Fibroblast of the aortic adventitia (primary cell): ENCODE results near the gene SNAP25. TPM values are rescaled to one million over a fixed set of nuclear protein-coding genes. Genes with fewer than 3 reads are reported as not detected.

Source experiments
- DNase-seq: peaks from one replicate; pipeline ENCODE4 v3.0.0-alpha.2; 2010; ENCODE audit warnings: low read depth
- H3K4me3 ChIP-seq: 2 replicates; pipeline ENCODE4 v1.5.1; 2011; ENCODE audit warnings: low read depth, mild to moderate bottlenecking, control low read depth, low read length, moderate library complexity
- total RNA-seq: library from RNA; depleted of rRNA; stranded (reverse); fragments of >200 nt; gene quantifications from 2 replicates; pipeline ENCODE4 v1.2.3, GENCODE V29; 2012; ENCODE audit warnings: low replicate concordance
- TF ChIP-seq, protein P1 (sequence below): IDR thresholded peaks from 2 replicates; pipeline ENCODE4 v1.5.1; 2011; ENCODE audit warnings: mild to moderate bottlenecking, low read length, control low read depth, inconsistent platforms; ENCODE audit not compliant: insufficient read depth

SNAP25 gene
- total RNA-seq, 1 donor = 3.1 TPM

DNA sequence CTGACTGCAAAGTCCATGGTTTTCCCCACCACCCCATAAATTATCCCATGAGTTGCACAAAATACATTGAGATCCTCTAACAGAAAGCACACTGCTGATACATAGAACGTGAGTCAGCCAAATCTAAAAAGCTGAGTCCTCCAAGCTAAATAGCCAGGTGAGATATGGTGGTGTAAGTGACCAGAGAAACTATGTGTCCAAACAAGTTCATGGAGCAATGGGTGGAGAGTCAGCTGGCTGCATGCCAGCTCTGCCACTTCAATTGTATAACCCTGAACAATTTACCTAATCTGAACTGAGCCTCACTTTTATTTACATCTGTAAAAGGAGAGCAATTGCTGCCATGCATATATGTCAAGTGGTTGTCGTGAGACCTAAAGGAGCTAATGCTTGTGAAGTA is 9.7 kb downstream of the SNAP25 start:
- TF ChIP-seq, protein P1, sequence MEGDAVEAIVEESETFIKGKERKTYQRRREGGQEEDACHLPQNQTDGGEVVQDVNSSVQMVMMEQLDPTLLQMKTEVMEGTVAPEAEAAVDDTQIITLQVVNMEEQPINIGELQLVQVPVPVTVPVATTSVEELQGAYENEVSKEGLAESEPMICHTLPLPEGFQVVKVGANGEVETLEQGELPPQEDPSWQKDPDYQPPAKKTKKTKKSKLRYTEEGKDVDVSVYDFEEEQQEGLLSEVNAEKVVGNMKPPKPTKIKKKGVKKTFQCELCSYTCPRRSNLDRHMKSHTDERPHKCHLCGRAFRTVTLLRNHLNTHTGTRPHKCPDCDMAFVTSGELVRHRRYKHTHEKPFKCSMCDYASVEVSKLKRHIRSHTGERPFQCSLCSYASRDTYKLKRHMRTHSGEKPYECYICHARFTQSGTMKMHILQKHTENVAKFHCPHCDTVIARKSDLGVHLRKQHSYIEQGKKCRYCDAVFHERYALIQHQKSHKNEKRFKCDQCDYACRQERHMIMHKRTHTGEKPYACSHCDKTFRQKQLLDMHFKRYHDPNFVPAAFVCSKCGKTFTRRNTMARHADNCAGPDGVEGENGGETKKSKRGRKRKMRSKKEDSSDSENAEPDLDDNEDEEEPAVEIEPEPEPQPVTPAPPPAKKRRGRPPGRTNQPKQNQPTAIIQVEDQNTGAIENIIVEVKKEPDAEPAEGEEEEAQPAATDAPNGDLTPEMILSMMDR = no peak
- DNase-seq = no peak
- no peak overlapping the region for H3K4me3 ChIP-seq

DNA sequence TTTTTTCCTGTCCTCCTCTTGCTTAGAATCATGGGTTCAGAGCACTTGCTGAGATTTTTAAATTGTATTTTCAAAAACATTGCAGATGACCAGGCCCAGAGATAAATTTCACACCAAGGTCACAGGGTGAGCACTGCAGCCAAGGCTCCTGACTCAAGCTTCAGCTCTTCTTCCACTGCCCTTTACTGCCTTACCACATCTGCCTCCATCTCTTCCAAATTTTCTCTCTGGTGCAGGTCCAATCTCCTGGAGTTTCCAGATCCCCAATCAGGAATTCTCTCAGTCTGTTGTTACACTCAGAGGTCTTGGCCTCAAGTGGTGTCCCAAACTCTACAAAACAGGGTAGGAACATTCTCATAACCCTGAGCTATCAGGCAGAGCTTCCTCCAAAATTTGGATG is 12.7 kb downstream of the SNAP25 start:
- TF ChIP-seq, protein P1 = no peak
- H3K4me3 ChIP-seq = no peak overlapping the region
- no peak for DNase-seq

DNA sequence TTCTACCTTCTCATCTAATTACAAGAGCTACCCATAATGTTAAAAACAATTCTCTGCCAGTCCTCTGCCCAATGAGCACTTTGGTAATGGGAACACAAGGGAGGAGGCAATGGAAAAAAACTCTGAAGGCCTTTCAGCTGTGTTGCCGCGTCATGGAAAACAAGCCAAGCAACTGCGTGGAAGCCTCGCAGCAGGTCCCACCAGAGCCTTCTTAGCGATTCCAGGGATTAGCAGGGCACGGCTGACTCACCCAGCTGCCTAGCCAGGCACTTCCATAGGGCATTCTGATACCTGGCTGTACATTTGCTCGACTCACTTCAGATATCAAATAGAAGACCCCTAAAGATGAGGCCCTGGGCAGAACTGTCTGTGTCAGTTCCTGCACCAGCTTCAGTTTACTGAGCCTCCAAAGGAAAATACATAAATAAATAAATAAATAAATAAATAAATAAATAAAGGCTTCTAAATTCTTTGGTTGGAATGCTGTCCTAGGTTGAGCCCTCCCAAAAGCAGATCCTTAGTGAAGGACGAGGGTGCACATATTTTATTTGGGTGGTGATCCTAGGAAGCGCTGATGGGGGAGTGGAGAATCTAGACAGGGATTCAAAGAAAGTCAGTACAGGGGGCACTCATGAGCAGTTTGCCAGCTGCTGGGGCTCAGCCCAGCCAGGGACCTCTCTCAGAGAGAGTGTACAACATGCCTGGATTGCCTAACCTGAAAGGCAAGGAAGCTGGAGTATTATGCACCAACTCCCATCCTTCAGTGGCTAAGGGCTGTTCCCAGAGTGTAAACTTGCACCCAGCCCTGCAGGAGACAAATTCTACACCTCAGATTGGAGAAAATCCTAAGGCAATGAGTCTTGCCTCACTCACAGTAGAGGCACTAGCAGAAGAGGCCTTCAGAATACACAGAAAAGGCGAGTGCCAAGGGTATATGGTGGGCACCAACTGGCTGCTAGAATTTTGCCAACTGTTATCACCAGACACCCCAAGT is 18.2 kb downstream of the SNAP25 start:
- no peak overlapping the region for H3K4me3 ChIP-seq
- TF ChIP-seq, protein P1 = no peak
- no peak for DNase-seq

DNA sequence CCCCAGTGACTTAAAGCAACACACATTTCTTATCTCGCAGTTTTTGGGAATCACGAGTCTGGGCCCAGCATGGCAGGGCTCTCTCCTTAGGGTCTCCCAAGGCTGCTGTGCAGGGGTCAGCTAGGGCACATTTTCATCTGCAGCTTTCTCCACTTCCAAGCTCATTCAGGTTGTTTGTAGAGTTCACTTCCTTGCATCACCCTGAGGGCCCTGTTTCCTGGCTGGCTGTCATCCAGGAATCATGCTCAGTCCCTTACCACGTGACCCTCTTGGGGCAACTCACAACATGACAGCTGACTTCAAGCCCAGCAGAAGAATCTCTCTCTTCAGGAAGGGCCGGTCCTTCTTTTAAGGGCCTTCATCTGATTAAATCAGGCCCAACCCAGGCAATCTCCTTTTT is 21.3 kb downstream of the SNAP25 start:
- H3K4me3 ChIP-seq = no peak overlapping the region
- TF ChIP-seq, protein P1 = no peak
- DNase-seq = no peak

DNA sequence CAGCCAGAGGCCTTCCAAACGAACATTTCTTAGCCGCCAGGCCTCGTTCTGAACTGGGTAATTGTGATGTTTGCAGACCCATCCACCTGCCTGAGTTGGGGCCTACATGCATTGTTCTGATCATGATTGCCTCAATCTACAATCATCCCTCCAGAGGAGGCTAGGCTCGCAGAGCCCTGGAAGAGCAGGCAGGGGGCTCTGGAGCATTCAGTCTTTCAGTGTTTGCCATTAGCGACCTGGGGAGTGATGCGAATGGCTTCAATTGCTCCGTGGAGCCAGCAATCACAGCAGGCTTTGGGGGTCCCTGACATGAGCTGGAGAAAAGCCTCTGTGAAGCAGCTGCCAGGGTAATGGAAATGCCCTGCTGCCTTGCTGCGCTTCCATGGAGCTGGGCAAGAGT is 22.0 kb downstream of the SNAP25 start:
- TF ChIP-seq, protein P1 = no peak

DNA sequence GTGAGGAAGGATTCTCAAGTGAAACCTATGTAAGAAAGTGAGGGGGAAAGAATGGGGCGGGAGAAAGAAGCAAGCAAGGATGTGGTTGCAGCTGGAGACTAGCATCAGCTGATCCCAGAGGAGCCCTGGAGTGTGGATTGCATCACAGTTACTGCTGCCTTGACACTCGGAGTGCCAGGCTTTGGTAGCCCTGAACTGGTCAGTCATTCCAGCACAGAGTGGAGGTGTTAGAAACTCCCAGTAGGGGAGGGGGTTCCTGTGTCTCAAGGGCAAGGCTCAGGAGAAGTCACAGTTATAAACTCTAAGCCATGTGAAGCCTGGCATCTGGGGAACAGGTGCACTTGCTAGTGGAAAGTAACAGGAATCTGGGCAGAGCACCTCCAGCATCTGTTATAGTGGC is 23.5 kb downstream of the SNAP25 start:
- no peak for DNase-seq
- TF ChIP-seq, protein P1 = no peak
- H3K4me3 ChIP-seq = no peak overlapping the region

More for the DNA sequence above, 22.0 kb downstream of the SNAP25 start:
- H3K4me3 ChIP-seq = no peak overlapping the region
- no peak for DNase-seq
